Activated gamma-delta T cell (primary cell): ENCODE data around the gene SYT14.

Experiments used
- DNase-seq: peaks from one replicate; lab custom pipeline; 2025; lab: John Stamatoyannopoulos, UW

SYT14 gene

GRCh38 chr1:210201681-210202080 is 263.7 kb downstream of the SYT14 start:
- no peak for DNase-seq

GRCh38 chr1:210207597-210208450 is 269.8 kb downstream of the SYT14 start:
- no peak for DNase-seq

- no peak for DNase-seq
Observed at GRCh38 chr1:210213335-210213734, 275.3 kb downstream of the SYT14 start.

GRCh38 chr1:210214573-210215409 is 276.8 kb downstream of the SYT14 start:
- no peak for DNase-seq

GRCh38 chr1:210217482-210217881 is 279.5 kb downstream of the SYT14 start:
- DNase-seq, result no peak

GRCh38 chr1:210218047-210218446 is 280.0 kb downstream of the SYT14 start:
- no peak for DNase-seq
